ENCODE measurements around the gene OTX2. TPM values are rescaled to one million over a fixed set of nuclear protein-coding genes. Genes with fewer than 3 reads are reported as not detected.
A peak's percentile ranks its signal among the peaks of the same experiment; 100 is the strongest.

The OTX2 gene
- polyA plus RNA-seq (2013), result 0.01 TPM in 1 of 2 replicates, not detected in the other

GRCh38 chr14:56810147-56810719 lies at the start of gene OTX2:
Gene OTX2, minus strand, starts transcription at chr14:56810479. Its CDS starts 5,023 bp downstream, at chr14:56805456.
- Histone ChIP-seq H4K91ac (ENCODE audit: low read depth, low read length) (no peak within 1 kb of the TSS), H3K4me2 (ENCODE audit: low read length) (peak within 1 kb of the TSS; percentile 22), H3K79me2 (ENCODE audit: control insufficient read depth, insufficient read depth, low read length, poor library complexity) (no peaks in the 10 kb centered on the region), H3K23ac (ENCODE audit: low read length) (no peak within 1 kb of the TSS), H3K9ac (ENCODE audit: low read length) (no peak within 1 kb of the TSS), H3K4me1 (ENCODE audit: control insufficient read depth in 1 of 2, insufficient read depth in 2 of 2, low read length in 2 of 2) (no peaks in the 10 kb centered on the region), H3K4me3 (ENCODE audit: low read depth, low read length) (no peak within 1 kb of the TSS), H3K4ac (ENCODE audit: low read depth, low read length) (no peak within 1 kb of the TSS), H2BK12ac (ENCODE audit: low read length) (no peak within 1 kb of the TSS), H3K27ac (ENCODE audit: low read depth, low read length) (no peak within 1 kb of the TSS), H3K27me3 (ENCODE audit: insufficient read depth, low read length) (peaks cover 76% of the 10 kb centered on the region), H3K14ac (ENCODE audit: low read length) (no peak within 1 kb of the TSS), H2BK5ac (ENCODE audit: low read depth, low read length, poor library complexity) (no peak within 1 kb of the TSS), H2BK120ac (ENCODE audit: insufficient read depth, low read length, poor library complexity) (no peak within 1 kb of the TSS), H3K79me1 (ENCODE audit: low read length) (no peaks in the 10 kb centered on the region), H2AFZ (ENCODE audit: insufficient read depth, low read length, poor library complexity) (no peak within 1 kb of the TSS), H4K12ac (ENCODE audit: low read depth, low read length) (no peak within 1 kb of the TSS), H3K18ac (ENCODE audit: low read length) (no peak within 1 kb of the TSS), H3K36me3 (ENCODE audit: control insufficient read depth in 1 of 2, insufficient read depth in 2 of 2, low read length in 2 of 2) (no peaks in the 10 kb centered on the region), H3K9me3 (ENCODE audit: insufficient read depth, low read depth, low read length) (peaks cover 2% of the 10 kb centered on the region), H2AK5ac (ENCODE audit: low read length) (no peak within 1 kb of the TSS), H4K8ac (ENCODE audit: low read depth, low read length) (no peak within 1 kb of the TSS)
- no peak for DNase-seq
- no CpG with 5 or more reads among the region's 15 CpGs for WGBS (ENCODE audit: extremely low coverage, insufficient coverage, insufficient read length)

DNA sequence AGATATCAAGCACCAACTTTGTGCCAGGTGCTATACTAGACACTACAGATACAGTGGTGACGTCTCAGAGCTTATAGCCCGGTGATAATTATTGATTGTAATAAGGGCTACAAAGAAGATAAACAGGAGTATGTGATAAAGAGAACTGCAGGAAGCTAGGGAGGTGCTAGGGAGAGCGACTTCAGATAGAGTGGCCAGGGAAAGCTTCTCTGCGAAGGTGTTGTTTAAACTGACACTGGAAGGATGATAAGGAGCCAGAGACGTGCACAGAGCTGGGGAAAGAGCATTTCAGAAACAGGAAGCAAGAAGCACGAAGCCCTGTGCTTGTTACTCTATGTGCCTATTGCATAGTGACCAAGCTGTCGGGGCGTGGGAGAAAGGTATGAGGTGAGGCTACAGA lies 48.1 kb upstream of the OTX2 start:
- Histone ChIP-seq H2BK120ac (ENCODE audit: insufficient read depth, low read length, poor library complexity) (no peak overlapping the region), H3K18ac (ENCODE audit: low read length) (no peak overlapping the region), H2BK5ac (ENCODE audit: low read depth, low read length, poor library complexity) (no peak overlapping the region), H2AFZ (ENCODE audit: insufficient read depth, low read length, poor library complexity) (no peak overlapping the region), H3K27me3 (ENCODE audit: insufficient read depth, low read length) (no peaks in the 10 kb centered on the region), H3K79me2 (ENCODE audit: control insufficient read depth, insufficient read depth, low read length, poor library complexity) (no peaks in the 10 kb centered on the region), H3K27ac (ENCODE audit: low read depth, low read length) (no peak overlapping the region), H3K23ac (ENCODE audit: low read length) (no peak overlapping the region), H3K79me1 (ENCODE audit: low read length) (no peaks in the 10 kb centered on the region), H3K4me1 (ENCODE audit: control insufficient read depth in 1 of 2, insufficient read depth in 2 of 2, low read length in 2 of 2) (peaks cover 0 to 3% of the 10 kb centered on the region in 2 experiments), H2BK12ac (ENCODE audit: low read length) (no peak overlapping the region), H4K91ac (ENCODE audit: low read depth, low read length) (no peak overlapping the region), H3K14ac (ENCODE audit: low read length) (no peak overlapping the region), H3K4me3 (ENCODE audit: low read depth, low read length) (no peak overlapping the region), H3K9me3 (ENCODE audit: insufficient read depth, low read depth, low read length) (no peaks in the 10 kb centered on the region), H3K4me2 (ENCODE audit: low read length) (no peak overlapping the region), H3K4ac (ENCODE audit: low read depth, low read length) (no peak overlapping the region), H4K8ac (ENCODE audit: low read depth, low read length) (no peak overlapping the region), H4K12ac (ENCODE audit: low read depth, low read length) (no peak overlapping the region), H3K9ac (ENCODE audit: low read length) (no peak overlapping the region), H3K36me3 (ENCODE audit: control insufficient read depth in 1 of 2, insufficient read depth in 2 of 2, low read length in 2 of 2) (no peaks in the 10 kb centered on the region), H2AK5ac (ENCODE audit: low read length) (no peak overlapping the region)
- WGBS (ENCODE audit: extremely low coverage, insufficient coverage, insufficient read length), result no CpG with 5 or more reads among the region's 8 CpGs
- no peak for DNase-seq

DNA sequence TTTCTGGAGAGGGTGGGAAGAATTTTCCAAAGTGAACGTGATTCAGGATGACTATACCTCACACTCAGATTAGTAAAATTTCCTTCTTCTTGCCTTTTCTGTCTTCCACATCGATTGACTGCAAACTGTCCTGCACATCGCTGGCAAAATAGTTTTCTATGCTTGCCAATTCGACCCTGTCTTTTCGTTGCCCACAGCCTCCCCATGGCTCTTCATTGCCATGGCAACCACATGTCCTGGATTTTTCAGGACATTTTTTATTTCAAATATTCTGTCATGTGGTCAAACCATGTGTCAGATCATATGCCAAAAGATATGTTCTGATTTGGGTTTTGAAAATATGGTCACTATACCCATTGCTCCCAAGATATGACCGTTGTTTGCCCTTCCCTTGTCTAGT lies 46.9 kb upstream of the OTX2 start:
- Histone ChIP-seq H4K8ac (ENCODE audit: low read depth, low read length) (no peak overlapping the region), H3K9ac (ENCODE audit: low read length) (no peak overlapping the region), H3K4me1 (ENCODE audit: control insufficient read depth in 1 of 2, insufficient read depth in 2 of 2, low read length in 2 of 2) (peaks cover 0 to 3% of the 10 kb centered on the region in 2 experiments), H3K9me3 (ENCODE audit: insufficient read depth, low read depth, low read length) (no peaks in the 10 kb centered on the region), H3K23ac (ENCODE audit: low read length) (no peak overlapping the region), H3K27me3 (ENCODE audit: insufficient read depth, low read length) (no peaks in the 10 kb centered on the region), H2BK120ac (ENCODE audit: insufficient read depth, low read length, poor library complexity) (no peak overlapping the region), H2BK12ac (ENCODE audit: low read length) (no peak overlapping the region), H3K4ac (ENCODE audit: low read depth, low read length) (no peak overlapping the region), H4K12ac (ENCODE audit: low read depth, low read length) (no peak overlapping the region), H3K4me2 (ENCODE audit: low read length) (no peak overlapping the region), H2AFZ (ENCODE audit: insufficient read depth, low read length, poor library complexity) (no peak overlapping the region), H4K91ac (ENCODE audit: low read depth, low read length) (no peak overlapping the region), H3K4me3 (ENCODE audit: low read depth, low read length) (no peak overlapping the region), H2BK5ac (ENCODE audit: low read depth, low read length, poor library complexity) (no peak overlapping the region), H3K36me3 (ENCODE audit: control insufficient read depth in 1 of 2, insufficient read depth in 2 of 2, low read length in 2 of 2) (no peaks in the 10 kb centered on the region), H3K14ac (ENCODE audit: low read length) (no peak overlapping the region), H3K79me2 (ENCODE audit: control insufficient read depth, insufficient read depth, low read length, poor library complexity) (no peaks in the 10 kb centered on the region), H3K79me1 (ENCODE audit: low read length) (no peaks in the 10 kb centered on the region), H3K18ac (ENCODE audit: low read length) (no peak overlapping the region), H2AK5ac (ENCODE audit: low read length) (no peak overlapping the region), H3K27ac (ENCODE audit: low read depth, low read length) (no peak overlapping the region)
- DNase-seq, result no peak
- no CpG with 5 or more reads among the region's 6 CpGs for WGBS (ENCODE audit: extremely low coverage, insufficient coverage, insufficient read length)

DNA sequence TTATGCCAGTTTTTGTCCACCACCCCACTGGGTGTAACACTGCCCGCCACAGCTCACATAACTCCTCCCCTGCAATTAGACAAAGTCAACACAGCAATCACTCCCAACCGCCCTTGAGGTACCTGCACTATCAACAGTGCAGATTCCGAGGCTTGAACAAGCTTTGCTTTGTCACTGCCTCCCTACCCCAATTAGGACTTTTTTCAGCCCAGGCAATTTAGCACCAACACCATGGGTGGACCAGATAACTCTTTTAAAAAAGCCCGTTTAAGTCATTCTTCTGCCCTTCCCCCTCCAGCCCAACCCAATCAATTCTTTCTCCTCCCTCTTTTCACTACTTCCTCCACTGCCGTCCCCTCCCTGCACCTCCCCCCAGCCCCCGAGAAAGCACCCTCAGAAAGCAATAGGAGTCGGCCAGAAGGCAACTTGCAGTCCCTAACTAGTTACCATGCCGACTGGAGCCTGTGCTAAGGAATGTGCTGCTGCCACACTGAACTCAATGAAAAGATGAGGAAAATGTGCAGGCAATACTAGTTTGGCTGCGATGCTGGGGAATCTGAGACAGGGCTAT lies 45.7 kb upstream of the OTX2 start:
- Histone ChIP-seq H3K79me1 (ENCODE audit: low read length) (no peaks in the 10 kb centered on the region), H3K23ac (ENCODE audit: low read length) (no peak overlapping the region), H3K4me2 (ENCODE audit: low read length) (peak overlapping the region; percentile 39), H3K79me2 (ENCODE audit: control insufficient read depth, insufficient read depth, low read length, poor library complexity) (no peaks in the 10 kb centered on the region), H3K9ac (ENCODE audit: low read length) (no peak overlapping the region), H2AFZ (ENCODE audit: insufficient read depth, low read length, poor library complexity) (no peak overlapping the region), H3K4ac (ENCODE audit: low read depth, low read length) (no peak overlapping the region), H4K8ac (ENCODE audit: low read depth, low read length) (no peak overlapping the region), H3K4me3 (ENCODE audit: low read depth, low read length) (no peak overlapping the region), H3K18ac (ENCODE audit: low read length) (no peak overlapping the region), H3K4me1 (ENCODE audit: control insufficient read depth in 1 of 2, insufficient read depth in 2 of 2, low read length in 2 of 2) (peaks cover 0 to 3% of the 10 kb centered on the region in 2 experiments), H3K27me3 (ENCODE audit: insufficient read depth, low read length) (no peaks in the 10 kb centered on the region), H3K36me3 (ENCODE audit: control insufficient read depth in 1 of 2, insufficient read depth in 2 of 2, low read length in 2 of 2) (no peaks in the 10 kb centered on the region), H2BK5ac (ENCODE audit: low read depth, low read length, poor library complexity) (no peak overlapping the region), H3K9me3 (ENCODE audit: insufficient read depth, low read depth, low read length) (no peaks in the 10 kb centered on the region), H4K12ac (ENCODE audit: low read depth, low read length) (no peak overlapping the region), H2BK12ac (ENCODE audit: low read length) (no peak overlapping the region), H2AK5ac (ENCODE audit: low read length) (no peak overlapping the region), H2BK120ac (ENCODE audit: insufficient read depth, low read length, poor library complexity) (no peak overlapping the region), H4K91ac (ENCODE audit: low read depth, low read length) (no peak overlapping the region), H3K27ac (ENCODE audit: low read depth, low read length) (no peak overlapping the region), H3K14ac (ENCODE audit: low read length) (no peak overlapping the region)
- peak; percentile 3 to 63 for DNase-seq
- WGBS (ENCODE audit: extremely low coverage, insufficient coverage, insufficient read length), result no CpG with 5 or more reads among the region's 9 CpGs
